ENCODE data around the gene MAP3K5.

MAP3K5 gene

GRCh38 chr6:136534268-136534667, 258.0 kb downstream of the MAP3K5 start:
- no peak for DNase-seq

DNA sequence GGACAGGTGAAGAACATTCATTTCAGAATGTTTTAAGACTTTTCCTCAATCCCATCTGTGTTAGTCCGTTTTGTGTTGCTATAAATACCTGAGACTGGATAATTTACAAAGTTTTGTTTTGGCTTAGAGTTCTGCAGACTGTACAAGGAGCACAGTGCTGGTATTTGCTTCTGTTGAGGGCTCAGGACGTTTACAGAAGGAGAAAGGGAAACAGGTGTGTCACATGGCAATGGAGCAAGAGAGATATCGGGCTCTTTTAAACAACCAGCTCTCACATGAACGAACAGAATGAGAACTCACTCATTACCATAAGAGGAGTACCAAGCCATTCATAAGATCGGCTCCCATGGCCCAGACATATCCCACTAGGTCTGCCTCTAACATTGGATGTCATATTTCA, 258.8 kb downstream of the MAP3K5 start:
- DNase-seq = no peak

DNA sequence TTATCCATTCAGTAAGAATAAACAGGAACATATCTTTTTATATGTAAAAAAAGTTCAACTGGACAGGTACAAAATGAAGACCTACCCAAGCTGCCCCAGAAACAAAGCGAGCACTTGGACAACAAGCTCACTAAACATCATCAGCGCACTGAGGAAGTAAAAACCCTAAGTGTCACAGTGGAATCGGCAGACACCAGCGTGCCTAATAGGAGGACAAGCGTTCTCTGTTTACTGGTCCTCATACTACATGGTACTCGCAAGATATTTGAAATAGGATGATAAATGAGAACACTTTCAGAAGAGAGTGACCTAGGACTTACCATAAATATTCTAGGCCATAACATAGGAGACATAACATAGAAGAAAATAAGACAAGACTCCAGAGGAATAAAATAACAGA, 260.2 kb downstream of the MAP3K5 start:
- no peak for DNase-seq

DNA sequence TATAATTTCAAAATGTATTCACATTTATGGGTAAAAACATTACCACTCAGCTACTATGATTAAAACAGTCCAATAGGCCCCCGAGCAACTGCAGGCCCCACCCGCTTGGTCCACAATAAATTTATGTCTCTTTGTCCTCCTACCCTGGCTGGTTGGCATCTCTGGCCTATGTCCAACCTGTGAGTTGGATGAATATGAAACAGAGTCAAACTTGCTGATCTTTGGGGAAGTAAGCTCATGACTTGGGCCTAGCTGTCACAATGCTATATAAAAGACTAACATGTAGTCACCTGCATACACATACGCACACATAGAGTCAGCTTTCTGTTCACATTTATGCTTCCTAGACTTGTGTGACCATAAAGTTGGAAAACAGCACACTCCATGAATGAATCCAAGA, 262.6 kb downstream of the MAP3K5 start:
- no peak for DNase-seq

DNA sequence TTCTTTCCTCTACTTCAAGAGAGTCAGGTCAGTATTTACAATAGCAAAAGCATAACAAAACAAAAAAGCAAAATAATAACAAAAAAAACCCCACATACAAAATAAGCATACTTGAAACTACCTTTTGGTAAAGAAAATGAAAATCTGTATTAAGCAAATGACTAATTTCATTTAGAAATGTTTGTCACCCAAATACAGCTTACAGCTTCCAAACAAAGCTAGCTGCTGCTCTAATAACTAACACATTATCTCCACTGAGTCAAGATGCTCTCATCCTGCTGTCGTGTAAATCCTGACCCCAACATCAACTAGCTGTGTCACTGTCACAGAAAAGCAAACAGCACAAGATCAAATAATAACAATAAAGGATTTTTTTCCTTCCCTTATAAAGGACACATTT, 263.8 kb downstream of the MAP3K5 start:
- no peak for DNase-seq

- DNase-seq = no peak
These were observed 264.4 kb downstream of the MAP3K5 start for GRCh38 chr6:136527831-136528230.

DNA sequence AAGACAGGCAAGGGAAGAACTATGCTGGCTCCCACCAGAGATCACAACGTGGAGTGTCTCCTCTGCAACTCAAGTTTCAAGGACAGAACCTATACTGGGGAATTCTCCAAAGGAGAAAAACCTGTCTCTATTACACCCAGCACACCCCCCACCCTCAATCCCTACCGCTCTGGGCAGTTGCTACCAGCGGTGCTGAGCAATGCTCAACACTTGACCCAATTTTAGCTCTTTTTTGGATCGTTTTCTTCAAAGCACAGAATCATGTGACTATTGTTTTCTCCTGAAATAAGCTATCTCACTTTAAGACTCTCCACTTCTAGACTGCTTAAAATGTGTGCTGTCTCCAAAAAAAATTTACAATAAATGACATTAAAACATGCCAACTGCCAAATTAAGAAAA, 265.3 kb downstream of the MAP3K5 start:
- no peak for DNase-seq

DNA sequence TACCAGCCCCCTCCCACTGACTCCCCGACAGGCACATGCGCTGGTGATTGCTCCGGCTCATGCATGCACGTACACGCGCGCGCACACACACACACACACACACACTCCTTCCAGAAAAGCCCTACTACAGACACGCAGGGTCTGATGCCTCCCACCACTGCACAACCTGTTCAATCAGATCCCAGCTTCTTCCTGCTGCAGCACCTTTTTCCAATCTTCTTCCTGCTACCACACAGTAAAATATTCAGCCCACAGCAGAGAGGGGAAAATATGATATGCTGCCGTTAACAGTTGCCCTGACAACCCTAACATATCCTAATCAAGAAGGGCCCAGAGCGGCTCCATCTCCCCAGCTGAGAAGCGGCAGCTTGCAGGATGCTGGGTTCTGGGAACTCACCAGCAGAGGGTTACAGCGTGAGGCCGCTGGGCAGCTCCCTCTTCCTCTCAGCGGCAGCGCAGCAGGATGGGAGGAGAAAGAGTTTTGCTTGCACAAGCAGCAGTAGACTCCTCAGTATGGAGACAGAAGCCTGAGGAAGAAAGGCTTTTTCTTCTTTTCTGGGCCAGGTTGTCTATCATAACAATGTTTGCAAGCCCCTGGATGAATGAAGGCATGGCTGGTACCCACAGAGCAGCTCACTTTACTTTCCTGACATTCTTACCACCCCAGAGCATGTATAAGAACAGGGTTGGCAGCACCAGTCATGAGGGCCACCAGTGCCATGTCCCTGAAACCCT, 265.9 kb downstream of the MAP3K5 start:
- DNase-seq = peak; percentile 65 to 74

DNA sequence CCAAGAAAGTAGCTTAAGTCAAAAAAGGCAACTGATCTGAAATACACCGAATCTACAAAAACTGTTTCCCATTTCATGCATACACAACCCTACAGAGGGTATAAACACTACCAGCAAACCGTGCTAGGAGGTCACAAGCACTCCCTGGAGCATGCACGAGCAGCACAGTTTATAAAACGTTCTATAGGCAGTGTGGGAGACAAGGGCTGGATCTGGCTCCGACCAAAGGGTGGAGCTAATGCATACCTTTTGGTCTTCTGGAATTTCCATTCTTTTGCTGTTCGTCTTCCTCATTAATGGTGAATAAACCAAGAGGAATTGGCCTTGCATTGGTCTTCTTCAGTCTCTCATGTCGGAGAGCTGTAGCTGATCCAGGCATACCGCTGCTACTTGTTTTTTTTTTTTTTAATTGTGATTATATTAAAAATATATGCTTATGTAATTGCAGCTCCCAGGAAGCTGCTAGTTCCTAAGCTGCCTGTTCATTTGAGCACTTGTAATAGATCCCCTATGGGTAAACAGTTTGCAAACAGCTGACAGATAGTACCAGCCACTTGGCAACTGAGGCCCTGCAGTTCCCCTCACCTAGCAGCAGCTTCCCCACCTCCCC, 266.6 kb downstream of the MAP3K5 start:
- no peak for DNase-seq

DNA sequence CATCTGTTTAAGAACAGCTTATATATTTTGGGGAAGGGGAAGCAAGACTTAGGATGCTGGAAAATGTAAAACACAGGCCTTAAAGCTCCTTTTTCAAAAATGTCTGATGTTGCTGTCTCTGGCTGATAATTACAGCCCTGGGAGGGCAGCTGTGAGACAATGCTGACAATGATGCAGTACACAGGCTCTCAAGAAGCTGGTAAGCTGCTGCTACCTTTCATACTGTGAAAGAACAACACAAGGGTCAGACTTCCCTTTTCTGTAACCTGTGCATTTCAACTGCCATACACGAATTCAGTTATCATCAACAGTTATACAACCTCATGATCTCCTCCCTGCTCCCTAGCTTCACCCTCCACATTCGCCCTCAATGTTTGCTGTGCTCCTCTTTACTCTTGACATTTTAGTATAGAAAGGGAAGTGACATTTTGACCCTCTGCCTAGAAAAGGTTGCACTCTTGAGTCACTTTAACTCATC, 267.3 kb downstream of the MAP3K5 start:
- peak; percentile 20 to 27 for DNase-seq

- DNase-seq = no peak
These were observed 267.8 kb downstream of the MAP3K5 start for GRCh38 chr6:136524339-136524935.

GRCh38 chr6:136523196-136523595, 269.1 kb downstream of the MAP3K5 start:
- DNase-seq = no peak

DNA sequence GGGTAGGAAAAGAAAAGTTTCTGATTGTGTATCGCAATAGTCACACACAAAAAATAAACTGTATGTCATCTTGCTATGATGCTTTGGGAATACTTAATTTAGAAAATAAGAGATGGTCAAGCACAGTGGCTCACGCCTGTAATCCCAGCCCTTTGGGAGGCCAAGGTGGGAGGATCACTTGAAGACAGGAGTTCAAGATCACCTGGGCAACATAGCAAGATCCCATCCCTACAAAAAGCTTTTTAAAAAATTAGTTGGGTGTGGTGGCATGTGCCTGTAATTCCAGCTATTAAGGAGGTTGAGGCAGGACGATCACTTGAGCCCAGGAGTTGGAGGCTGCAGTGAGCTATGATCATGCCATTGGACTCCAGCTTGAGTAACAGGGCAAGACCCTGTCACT, 269.6 kb downstream of the MAP3K5 start:
- DNase-seq = no peak

GRCh38 chr6:136521911-136522310, 270.4 kb downstream of the MAP3K5 start:
- DNase-seq = no peak

- DNase-seq = peak in 1 of 2 donors; percentile 14
These were observed 270.9 kb downstream of the MAP3K5 start for GRCh38 chr6:136521427-136521826.

DNA sequence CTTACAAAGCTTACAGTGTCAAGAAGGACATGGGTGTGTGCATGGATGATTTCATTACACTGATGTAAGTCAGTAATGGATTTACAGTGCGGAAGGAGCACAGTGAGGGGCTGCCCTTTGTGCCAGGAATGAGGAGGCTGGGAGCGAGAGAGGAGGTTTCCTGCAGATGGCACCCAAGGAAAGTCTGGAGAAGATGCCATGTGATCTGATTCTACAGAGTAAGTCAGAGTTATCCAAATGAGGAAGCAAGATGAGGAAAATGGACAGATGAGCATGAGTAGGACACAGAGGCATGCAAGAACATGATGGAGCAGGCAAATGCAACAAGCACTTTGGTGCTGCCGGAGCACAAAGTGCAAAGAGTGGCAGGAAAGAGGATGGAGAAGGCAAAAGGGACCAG, 271.8 kb downstream of the MAP3K5 start:
- DNase-seq = peak; percentile 12 to 41

DNA sequence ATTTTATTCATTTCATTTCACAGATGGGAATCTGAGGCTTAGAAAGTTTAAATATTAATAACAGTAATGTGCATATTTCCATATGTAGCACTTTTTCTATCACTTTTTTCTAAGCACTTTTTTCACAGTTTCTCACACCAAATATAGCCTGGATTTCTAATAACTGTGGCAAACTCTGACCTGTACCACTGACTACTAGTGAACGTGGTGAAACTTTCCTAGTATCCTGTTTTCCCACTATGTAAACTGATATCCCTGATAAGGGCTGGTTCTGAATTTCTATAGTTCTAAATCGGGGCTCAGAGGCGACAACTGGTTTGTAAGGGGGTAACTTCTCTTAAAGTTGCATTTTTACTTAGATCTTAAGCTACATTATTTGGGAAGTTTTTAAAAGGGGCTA, 274.7 kb downstream of the MAP3K5 start:
- DNase-seq = no peak

DNA sequence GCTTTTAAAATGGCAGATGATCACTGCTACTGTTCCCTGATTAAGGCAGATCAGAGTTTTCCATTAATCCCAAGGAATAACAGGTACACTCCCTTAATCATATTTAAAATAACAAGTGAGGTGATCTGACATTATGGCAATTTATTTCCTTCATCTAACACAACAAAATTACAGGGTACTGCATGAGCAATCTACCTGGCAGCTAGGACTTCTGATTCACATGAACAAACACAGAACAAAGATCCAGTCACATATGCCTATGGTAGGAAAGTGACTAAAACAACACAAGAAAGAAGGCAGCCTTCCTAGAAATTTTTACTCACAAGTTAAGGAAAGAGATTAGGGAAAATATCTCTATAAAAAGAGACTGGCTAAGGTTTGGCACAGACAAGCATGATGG, 275.3 kb downstream of the MAP3K5 start:
- no peak for DNase-seq

- no peak for DNase-seq
These were observed 277.7 kb downstream of the MAP3K5 start for GRCh38 chr6:136514591-136514990.

DNA sequence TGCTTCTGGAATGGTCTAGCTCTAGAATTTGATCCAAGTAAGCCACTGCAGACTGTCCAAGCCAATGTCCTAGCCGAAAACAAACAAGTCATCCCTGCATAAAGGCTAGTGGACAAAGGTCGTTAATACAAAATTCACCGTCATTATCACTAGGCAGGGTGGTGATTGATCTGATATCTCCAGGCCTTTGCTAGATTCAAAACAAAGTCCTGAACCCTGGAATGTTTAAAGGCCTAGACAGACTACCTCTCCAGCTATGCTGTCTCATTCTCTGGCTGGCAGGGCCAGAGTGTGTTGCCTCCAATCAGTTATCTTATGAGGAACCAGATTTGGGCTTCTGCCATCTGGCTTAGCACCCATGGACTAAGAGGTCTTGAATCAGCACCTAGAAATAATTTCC, 280.4 kb downstream of the MAP3K5 start:
- no peak for DNase-seq

GRCh38 chr6:136511397-136511796, 280.9 kb downstream of the MAP3K5 start:
- no peak for DNase-seq

GRCh38 chr6:136510782-136511181, 281.5 kb downstream of the MAP3K5 start:
- no peak for DNase-seq

DNA sequence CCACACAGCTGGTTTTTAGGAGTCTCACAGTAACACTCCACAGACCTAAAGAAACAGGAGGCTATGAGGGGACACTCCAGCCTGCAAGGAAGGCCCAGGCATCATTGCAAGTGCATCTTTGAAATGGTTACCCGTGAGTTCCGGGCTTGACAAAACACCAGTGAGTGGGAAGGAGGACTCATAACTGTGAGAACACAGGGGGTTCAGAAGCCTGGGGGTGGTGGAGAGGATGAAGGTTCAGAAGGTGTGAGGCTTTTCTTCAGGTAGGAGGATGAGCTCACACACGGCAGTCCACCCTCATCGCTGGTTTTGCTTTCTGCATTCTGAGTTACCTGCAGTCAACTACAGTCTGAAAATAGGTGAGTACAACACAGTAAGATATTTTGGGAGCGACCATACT, 282.0 kb downstream of the MAP3K5 start:
- DNase-seq = no peak

DNA sequence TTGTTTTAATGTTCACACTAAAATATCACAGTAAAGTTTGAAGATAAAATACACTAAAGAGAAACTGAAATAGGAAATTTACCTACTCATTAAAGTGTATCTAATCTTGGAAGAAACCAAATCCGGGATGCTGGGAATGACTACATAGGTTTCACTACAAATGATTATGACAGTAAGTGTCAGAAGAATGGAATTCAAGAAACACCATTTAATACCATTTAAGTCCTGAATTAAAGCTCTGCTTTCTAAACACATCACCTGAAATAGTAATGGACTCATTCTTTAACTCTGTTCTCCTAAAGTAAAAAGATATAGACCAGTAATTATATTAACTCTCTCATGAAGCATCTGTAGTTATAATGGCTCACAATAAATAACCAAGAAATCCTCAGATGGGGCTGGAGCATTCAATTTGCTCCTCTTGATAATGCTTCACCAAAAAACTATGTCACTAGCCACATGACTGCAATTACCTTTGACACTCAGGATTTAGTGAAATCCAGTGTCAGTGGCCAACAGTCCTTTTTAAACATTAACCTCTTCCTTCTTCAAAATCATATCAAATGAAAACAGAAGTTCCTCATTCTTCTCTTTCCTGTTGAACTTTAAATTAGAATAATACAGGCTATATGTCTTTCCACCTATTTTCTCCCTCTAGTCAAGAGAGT, 283.4 kb downstream of the MAP3K5 start:
- DNase-seq = no peak

All from inflammatory macrophage (primary cell).